Liver (tissue), 9 donors: ENCODE results near the gene NCOA4. TPM values are rescaled to one million over a fixed set of nuclear protein-coding genes. Genes with fewer than 3 reads are reported as not detected.

Experiments used
- DNase-seq: peaks from one replicate; pipeline ENCODE4 v3.0.0-alpha.2; 2017; ENCODE audit warnings: low spot score
- H3K27ac ChIP-seq, 2 donors: one replicate each; pipeline ENCODE4 v1.7.0; 2013; ENCODE audit warnings: inconsistent platforms in 2 of 2, low read length in 2 of 2, control low read depth in 1 of 2, low read depth in 1 of 2, mild to moderate bottlenecking in 1 of 2
- H3K27me3 ChIP-seq, 4 donors: one replicate each; pipeline versions ENCODE4 v1.6.1 to v1.7.0; 2013; ENCODE audit warnings: low read length in 3 of 4, inconsistent platforms in 1 of 4, mild to moderate bottlenecking in 1 of 4, moderate library complexity in 1 of 4; ENCODE audit not compliant: control insufficient read depth in 4 of 4, insufficient read depth in 4 of 4
- H3K36me3 ChIP-seq, 4 donors: one replicate each; pipeline versions ENCODE4 v1.6.1 to v1.7.0; 2013; ENCODE audit warnings: low read length in 3 of 4, mild to moderate bottlenecking in 3 of 4, low read depth in 1 of 4, moderate library complexity in 1 of 4; ENCODE audit not compliant: control insufficient read depth in 4 of 4, insufficient read depth in 3 of 4
- H3K4me1 ChIP-seq, 4 donors: one replicate each; pipeline versions ENCODE4 v1.6.1 to v1.7.0; 2013; ENCODE audit warnings: low read length in 3 of 4, mild to moderate bottlenecking in 3 of 4, moderate library complexity in 1 of 4; ENCODE audit not compliant: control insufficient read depth in 4 of 4, insufficient read depth in 4 of 4
- H3K4me3 ChIP-seq, 3 donors: one replicate each; pipeline versions ENCODE4 v1.6.1 to v1.7.0; 2013; ENCODE audit warnings: low read length in 3 of 3, control low read depth in 1 of 3, low read depth in 1 of 3, mild to moderate bottlenecking in 1 of 3
- H3K9ac ChIP-seq, 2 donors: one replicate each; pipeline ENCODE4 v1.7.0; 2013; ENCODE audit warnings: low read length in 2 of 2, mild to moderate bottlenecking in 2 of 2, moderate library complexity in 2 of 2, control low read depth in 1 of 2, low read depth in 1 of 2
- H3K9me3 ChIP-seq, 4 donors: one replicate each; pipeline versions ENCODE4 v1.6.1 to v1.7.0; 2013; ENCODE audit warnings: low read length in 3 of 4; ENCODE audit not compliant: control insufficient read depth in 4 of 4
- CTCF ChIP-seq: fragments of 150-350 bp; IDR thresholded peaks from 2 replicates; pipeline ENCODE4 v1.5.1; 2017; ENCODE audit warnings: improper control_type of control experiment, low read depth, low read length; ENCODE audit not compliant: missing input control
- EGR1 ChIP-seq, 2 donors: IDR thresholded peaks; 2 replicates each; pipeline ENCODE4 v1.6.1; 2016 to 2018; ENCODE audit warnings: antibody characterized with exemption in 2 of 2, low read depth in 2 of 2
- FOXA1 ChIP-seq: IDR thresholded peaks from 2 replicates; pipeline ENCODE4 v1.6.1; 2016; ENCODE audit warnings: antibody characterized with exemption
- FOXA2 ChIP-seq: IDR thresholded peaks from 2 replicates; pipeline ENCODE4 v1.6.1; 2016; ENCODE audit warnings: antibody characterized with exemption
- GABPA ChIP-seq, 2 donors: IDR thresholded peaks in 1 of 2; conservative IDR thresholded peaks in 1 of 2; 2 replicates each; pipeline ENCODE4 v1.6.1; 2016; ENCODE audit warnings: antibody characterized with exemption in 2 of 2, mild to moderate bottlenecking in 1 of 2, moderate library complexity in 1 of 2
- HNF4A ChIP-seq, 2 donors: conservative IDR thresholded peaks; 2 replicates each; pipeline ENCODE4 v1.6.1; 2016; ENCODE audit warnings: antibody characterized with exemption in 2 of 2, mild to moderate bottlenecking in 2 of 2
- HNF4G ChIP-seq: IDR thresholded peaks from 2 replicates; pipeline ENCODE4 v1.6.1; 2016; ENCODE audit warnings: antibody characterized with exemption
- NR2F2 ChIP-seq: IDR thresholded peaks from 2 replicates; pipeline ENCODE4 v1.6.1; 2016; ENCODE audit warnings: antibody characterized with exemption
- RXRA ChIP-seq, 2 donors: IDR thresholded peaks; 2 replicates each; pipeline ENCODE4 v1.6.1; 2017 to 2018; ENCODE audit warnings: antibody characterized with exemption in 2 of 2, mild to moderate bottlenecking in 1 of 2
- SP1 ChIP-seq: IDR thresholded peaks from 2 replicates; pipeline ENCODE4 v1.6.1; 2018; ENCODE audit warnings: antibody characterized with exemption, mild to moderate bottlenecking
- TAF1 ChIP-seq: conservative IDR thresholded peaks from 2 replicates; pipeline ENCODE4 v1.6.1; 2016; ENCODE audit warnings: antibody characterized with exemption, mild to moderate bottlenecking
- YY1 ChIP-seq: IDR thresholded peaks from 2 replicates; pipeline ENCODE4 v1.6.1; 2016; ENCODE audit warnings: antibody characterized with exemption, mild to moderate bottlenecking
- WGBS: extraction: QIAGEN DNeasy Blood & Tissue Kit; methylation state at CpG from one replicate; pipeline ENCODE4 v1.1.7; 2013; 5-methylcytosine and 5-hydroxymethylcytosine counted together
- polyA plus RNA-seq, 2 donors: library from polyadenylated mRNA; stranded (reverse) in 1 of 2; unstranded in 1 of 2; fragments of 200-250 nt in 1 of 2; fragments of >200 nt in 1 of 2; fragmentation: Nextera tagmentation in 1 of 2; extraction: Ambion mirVana in 1 of 2; gene quantifications; one replicate each; pipeline versions ENCODE4 v1.2.1 to v1.2.3, GENCODE V29; 2013 to 2015
- total RNA-seq, 2 donors: library from RNA; depleted of rRNA; stranded (reverse); fragments of >200 nt; gene quantifications; one replicate each; pipeline ENCODE4 v1.2.3, GENCODE V29; 2014
- TF ChIP-seq, protein P1 (sequence below): IDR thresholded peaks from 2 replicates; pipeline ENCODE4 v1.6.1; 2016; ENCODE audit warnings: antibody characterized with exemption
- TF ChIP-seq, protein P2 (sequence below): IDR thresholded peaks from 2 replicates; pipeline ENCODE4 v1.6.1; 2016; ENCODE audit warnings: antibody characterized with exemption
- donor health status: healthy.
- donor health status: healthy.
- donor health status: healthy.
- donor health status: healthy.
- donor health status: healthy.

The NCOA4 gene
- total and polyA plus RNA-seq, 4 donors = 71.9 to 746 (median 168) TPM

GRCh38 chr10:46064269-46064817, 33.9 kb upstream of the NCOA4 start:
- no peak overlapping the region for H3K9ac ChIP-seq
- no peak for DNase-seq
- TF ChIP-seq NR2F2 (no peak), HNF4G (no peak), FOXA2 (no peak), EGR1 (IDR thresholded peaks at IDR 0.05; ENCODE audit: low read depth in 2 of 2) (no peak), GABPA (IDR thresholded peaks at IDR 0.05 in 1 of 2, conservative IDR thresholded peaks at IDR 0.05 in 1 of 2) (no peak), CTCF (no peak), SP1 (no peak), YY1 (no peak), HNF4A (conservative IDR thresholded peaks at IDR 0.05) (no peak), RXRA (IDR thresholded peaks at IDR 0.05) (no peak), FOXA1 (no peak), TAF1 (no peak)
- TF ChIP-seq, protein P1, sequence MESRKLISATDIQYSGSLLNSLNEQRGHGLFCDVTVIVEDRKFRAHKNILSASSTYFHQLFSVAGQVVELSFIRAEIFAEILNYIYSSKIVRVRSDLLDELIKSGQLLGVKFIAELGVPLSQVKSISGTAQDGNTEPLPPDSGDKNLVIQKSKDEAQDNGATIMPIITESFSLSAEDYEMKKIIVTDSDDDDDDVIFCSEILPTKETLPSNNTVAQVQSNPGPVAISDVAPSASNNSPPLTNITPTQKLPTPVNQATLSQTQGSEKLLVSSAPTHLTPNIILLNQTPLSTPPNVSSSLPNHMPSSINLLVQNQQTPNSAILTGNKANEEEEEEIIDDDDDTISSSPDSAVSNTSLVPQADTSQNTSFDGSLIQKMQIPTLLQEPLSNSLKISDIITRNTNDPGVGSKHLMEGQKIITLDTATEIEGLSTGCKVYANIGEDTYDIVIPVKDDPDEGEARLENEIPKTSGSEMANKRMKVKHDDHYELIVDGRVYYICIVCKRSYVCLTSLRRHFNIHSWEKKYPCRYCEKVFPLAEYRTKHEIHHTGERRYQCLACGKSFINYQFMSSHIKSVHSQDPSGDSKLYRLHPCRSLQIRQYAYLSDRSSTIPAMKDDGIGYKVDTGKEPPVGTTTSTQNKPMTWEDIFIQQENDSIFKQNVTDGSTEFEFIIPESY = no peak
- TF ChIP-seq, protein P2, sequence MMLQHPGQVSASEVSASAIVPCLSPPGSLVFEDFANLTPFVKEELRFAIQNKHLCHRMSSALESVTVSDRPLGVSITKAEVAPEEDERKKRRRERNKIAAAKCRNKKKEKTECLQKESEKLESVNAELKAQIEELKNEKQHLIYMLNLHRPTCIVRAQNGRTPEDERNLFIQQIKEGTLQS = no peak
- H3K9me3 ChIP-seq = no peaks in the 10 kb centered on the region
- no peak overlapping the region for H3K4me3 ChIP-seq
- no peaks in the 10 kb centered on the region for H3K36me3 ChIP-seq
- WGBS = 98% methylated on average over 1 of the region's 1 CpG
- H3K4me1 ChIP-seq = no peaks in the 10 kb centered on the region
- H3K27me3 ChIP-seq = no peaks in the 10 kb centered on the region
- H3K27ac ChIP-seq = no peak overlapping the region

DNA sequence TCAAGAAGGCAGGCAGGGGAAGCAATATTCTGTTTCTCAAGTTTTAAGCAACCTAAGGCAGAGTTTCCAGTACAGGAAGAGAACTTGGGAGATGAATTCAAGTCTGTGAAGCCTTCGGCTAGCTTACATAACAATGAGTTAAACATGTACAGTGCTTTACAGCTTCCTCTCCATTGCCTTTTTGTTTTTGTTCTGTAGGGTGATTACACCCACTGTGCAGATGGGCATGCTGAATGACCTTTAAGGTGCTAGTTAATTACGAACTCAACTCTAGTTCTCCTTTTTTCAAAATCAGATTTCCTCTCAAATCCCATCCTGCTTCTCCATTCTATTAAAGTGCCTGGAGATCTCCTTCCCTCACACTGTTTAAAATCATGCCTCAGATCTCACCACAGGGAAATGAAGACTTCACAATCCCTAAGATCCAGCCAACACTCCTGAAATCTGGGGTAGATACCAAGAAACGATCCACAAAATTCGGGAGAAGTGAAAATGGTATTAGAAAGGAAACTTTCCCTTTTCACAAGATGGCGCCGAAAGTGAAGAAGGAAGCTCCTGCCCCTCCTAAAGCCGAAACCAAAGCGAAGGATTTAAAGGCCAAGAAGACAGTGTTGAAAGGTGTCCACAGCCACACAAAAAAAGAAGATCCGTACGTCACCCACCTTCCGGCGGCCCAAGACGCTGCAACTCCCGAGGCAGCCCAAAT, 32.5 kb upstream of the NCOA4 start:
- no peak for DNase-seq
- Histone ChIP-seq H3K36me3 (no peaks in the 10 kb centered on the region), H3K27ac (no peak overlapping the region), H3K4me3 (no peak overlapping the region), H3K27me3 (no peaks in the 10 kb centered on the region), H3K9ac (no peak overlapping the region), H3K9me3 (no peaks in the 10 kb centered on the region), H3K4me1 (no peaks in the 10 kb centered on the region)
- 84% methylated on average over 14 of the region's 14 CpGs for WGBS
- TF ChIP-seq HNF4G (no peak), SP1 (no peak)
- TF ChIP-seq, protein P1 = no peak
